ENCODE results near the gene CHORDC1. TPM values are rescaled to one million over a fixed set of nuclear protein-coding genes. Genes with fewer than 3 reads are reported as not detected.

The CHORDC1 gene
- total RNA-seq, 1 experiment from 2014 or later: 95.6 TPM

GRCh38 chr11:90237004-90237403, 14.2 kb upstream of the CHORDC1 start (continued):
- TF ChIP-seq MAX (IDR thresholded peaks at IDR 0.05): no peak

GRCh38 chr11:90235526-90235925, 12.7 kb upstream of the CHORDC1 start:
- no peak overlapping the region for H2AFZ ChIP-seq (ENCODE audit: low read depth, low read length, poor library complexity, severe bottlenecking)
- no peak overlapping the region for H3K27ac ChIP-seq (ENCODE audit: low read depth, low read length)

GRCh38 chr11:90234977-90235376, 12.1 kb upstream of the CHORDC1 start:
- H3K27ac ChIP-seq (ENCODE audit: low read depth, low read length): no peak overlapping the region

More at GRCh38 chr11:90235526-90235925, 12.7 kb upstream of the CHORDC1 start:
- H3K4me1 ChIP-seq (ENCODE audit: control insufficient read depth in 1 of 2, insufficient read depth in 2 of 2, low read length in 2 of 2): no peaks in the 10 kb centered on the region
- TF ChIP-seq ZFX (IDR thresholded peaks at IDR 0.05) (no peak), YY1 (IDR thresholded peaks at IDR 0.05; ENCODE audit: extremely low read depth, insufficient replicate concordance, low read depth, low read length) (no peak)
- BruUV-seq (replicated peaks): no TSS peak
- no peaks in the 10 kb centered on the region for H3K36me3 ChIP-seq (ENCODE audit: control insufficient read depth in 1 of 2, insufficient read depth in 2 of 2, low read length in 2 of 2)
- no peak overlapping the region for H3K9ac ChIP-seq (ENCODE audit: low read length)
- H3K4me2 ChIP-seq (ENCODE audit: low read length): no peak overlapping the region
- 0 out of 2 replicates have a peak, but pooled peaks cover 4% of the 10 kb centered on the region for H3K27me3 ChIP-seq (ENCODE audit: insufficient read depth, low read length)
- CTCF ChIA-PET: no interaction called here
- H4K20me1 ChIP-seq (ENCODE audit: insufficient read depth): no peaks in the 10 kb centered on the region
- H3K9me3 ChIP-seq (ENCODE audit: control insufficient read depth in 1 of 2, insufficient read depth in 1 of 2, low read depth in 1 of 2, low read length in 2 of 2): no peaks in the 10 kb centered on the region
- no peak for DNase-seq (ENCODE audit: low read depth, low spot score)
- intact Hi-C loops (cut with micrococcal nuclease): no loop called here
- H3K4me3 ChIP-seq (replicated peaks in 1 of 2; ENCODE audit: low read depth in 1 of 2, low read length in 2 of 2): no peak overlapping the region
- POLR2A ChIA-PET: no interaction called here
- no peak for ATAC-seq
- RAD21 ChIA-PET (ENCODE audit: low non-redundant PET in 1 of 2, low total read pairs in 2 of 2, uncharacterized antibody in 2 of 2, unreplicated experiment in 2 of 2): no interaction called here
- no peaks in the 10 kb centered on the region for H3K9me2 ChIP-seq (ENCODE audit: insufficient read depth)
- no peaks in the 10 kb centered on the region for H3K79me2 ChIP-seq (ENCODE audit: insufficient read depth, low read length)

More at GRCh38 chr11:90234977-90235376, 12.1 kb upstream of the CHORDC1 start:
- Histone ChIP-seq H3K4me3 (replicated peaks in 1 of 2; ENCODE audit: low read depth in 1 of 2, low read length in 2 of 2) (no peak overlapping the region), H3K9ac (ENCODE audit: low read length) (no peak overlapping the region), H3K9me2 (ENCODE audit: insufficient read depth) (no peaks in the 10 kb centered on the region), H3K27me3 (ENCODE audit: insufficient read depth, low read length) (0 out of 2 replicates have a peak, but pooled peaks cover 4% of the 10 kb centered on the region), H3K4me2 (ENCODE audit: low read length) (no peak overlapping the region), H3K9me3 (ENCODE audit: control insufficient read depth in 1 of 2, insufficient read depth in 1 of 2, low read depth in 1 of 2, low read length in 2 of 2) (no peaks in the 10 kb centered on the region), H3K79me2 (ENCODE audit: insufficient read depth, low read length) (no peaks in the 10 kb centered on the region), H4K20me1 (ENCODE audit: insufficient read depth) (no peaks in the 10 kb centered on the region), H3K36me3 (ENCODE audit: control insufficient read depth in 1 of 2, insufficient read depth in 2 of 2, low read length in 2 of 2) (no peaks in the 10 kb centered on the region), H2AFZ (ENCODE audit: low read depth, low read length, poor library complexity, severe bottlenecking) (no peak overlapping the region), H3K4me1 (ENCODE audit: control insufficient read depth in 1 of 2, insufficient read depth in 2 of 2, low read length in 2 of 2) (0 out of 4 replicates have a peak, but pooled peaks cover 0 to under 1% of the 10 kb centered on the region in 2 experiments)
- BruUV-seq (replicated peaks): no TSS peak
- ChIA-PET CTCF (no interaction called here), POLR2A (no interaction called here), RAD21 (ENCODE audit: low non-redundant PET in 1 of 2, low total read pairs in 2 of 2, uncharacterized antibody in 2 of 2, unreplicated experiment in 2 of 2) (no interaction called here)
- ATAC-seq: no peak
- DNase-seq (ENCODE audit: low read depth, low spot score): no peak
- TF ChIP-seq EZH2phosphoT487 (IDR thresholded peaks at IDR 0.05; ENCODE audit: borderline replicate concordance) (no peak), CBX3 (IDR thresholded peaks at IDR 0.05; ENCODE audit: low read depth) (no peak), ZFX (IDR thresholded peaks at IDR 0.05) (no peak), EZH2 (IDR thresholded peaks at IDR 0.05) (no peak), YY1 (IDR thresholded peaks at IDR 0.05; ENCODE audit: extremely low read depth, insufficient replicate concordance, low read depth, low read length) (no peak), REST (IDR thresholded peaks at IDR 0.05; ENCODE audit: low read depth) (no peak), CEBPB (IDR thresholded peaks at IDR 0.05; ENCODE audit: low read depth) (no peak), ELF1 (IDR thresholded peaks at IDR 0.05; ENCODE audit: borderline replicate concordance, low read depth) (no peak), FOSL1 (IDR thresholded peaks at IDR 0.05; ENCODE audit: low read depth) (no peak), POLR2A (IDR thresholded peaks at IDR 0.05; ENCODE audit: borderline replicate concordance, extremely low read depth, insufficient read depth, insufficient read length) (no peak), ATF3 (IDR thresholded peaks at IDR 0.05) (no peak), CTCF (IDR thresholded peaks at IDR 0.05 in 2 of 3, conservative IDR thresholded peaks at IDR 0.05 in 1 of 3; ENCODE audit: borderline replicate concordance in 1 of 3, insufficient read depth in 1 of 3, low read depth in 2 of 3, low read length in 2 of 3) (no peak), EGR1 (IDR thresholded peaks at IDR 0.05; ENCODE audit: low read depth) (no peak)
- intact Hi-C loops (cut with micrococcal nuclease): no loop called here

Measured in HCT116 (cell line).